Activated naive CD8-positive, alpha-beta T cell treated with anti-CD3 and anti-CD28 coated beads for 36 hours (primary cell): ENCODE results near the gene KCNMA1. TPM values are rescaled to one million over a fixed set of nuclear protein-coding genes. Genes with fewer than 3 reads are reported as not detected.

ENCODE experiments used
- DNase-seq: peaks from one replicate; pipeline ENCODE4 v3.0.0; 2021
- H3K27ac Mint-ChIP-seq: one replicate; pipeline ENCODE4 v1.8.0; 2022; ENCODE audit warnings: mild to moderate bottlenecking, moderate library complexity, mixed read lengths
- H3K27me3 Mint-ChIP-seq: one replicate; pipeline ENCODE4 v1.8.0; 2022; ENCODE audit warnings: mild to moderate bottlenecking, mixed read lengths
- H3K36me3 Mint-ChIP-seq: one replicate; pipeline ENCODE4 v1.8.0; 2021; ENCODE audit warnings: mild to moderate bottlenecking, mixed read lengths
- H3K4me1 Mint-ChIP-seq: one replicate; pipeline ENCODE4 v1.8.0; 2021; ENCODE audit warnings: mixed read lengths
- H3K4me3 Mint-ChIP-seq: one replicate; pipeline ENCODE4 v1.8.0; 2022; ENCODE audit warnings: mild to moderate bottlenecking, moderate library complexity, mixed read lengths
- H3K9me3 Mint-ChIP-seq: one replicate; pipeline ENCODE4 v1.8.0; 2022; ENCODE audit warnings: mixed read lengths
- total RNA-seq, 2 experiments: library from RNA; stranded (reverse); gene quantifications; one replicate each; pipeline ENCODE4 v1.2.3, GENCODE V29; 2021

KCNMA1 gene
- total RNA-seq, 2 experiments from 2014 or later: not detected

- Mint-ChIP-seq H3K4me3 (no peak overlapping the region), H3K27ac (no peak overlapping the region), H3K9me3 (peaks cover 3% of the 10 kb centered on the region), H3K27me3 (peaks cover 3% of the 10 kb centered on the region), H3K4me1 (peaks cover 14% of the 10 kb centered on the region), H3K36me3 (no peaks in the 10 kb centered on the region)
- DNase-seq: no peak
These were observed 385.0 kb downstream of the KCNMA1 start for GRCh38 chr10:77252380-77253146.

GRCh38 chr10:77251297-77252013, 386.2 kb downstream of the KCNMA1 start:
- H3K27ac Mint-ChIP-seq: no peak overlapping the region
- peaks cover 3% of the 10 kb centered on the region for H3K27me3 Mint-ChIP-seq
- H3K4me1 Mint-ChIP-seq: peaks cover 14% of the 10 kb centered on the region
- no peaks in the 10 kb centered on the region for H3K9me3 Mint-ChIP-seq
- no peak overlapping the region for H3K4me3 Mint-ChIP-seq
- DNase-seq: peak; percentile 25
- H3K36me3 Mint-ChIP-seq: no peaks in the 10 kb centered on the region

DNA sequence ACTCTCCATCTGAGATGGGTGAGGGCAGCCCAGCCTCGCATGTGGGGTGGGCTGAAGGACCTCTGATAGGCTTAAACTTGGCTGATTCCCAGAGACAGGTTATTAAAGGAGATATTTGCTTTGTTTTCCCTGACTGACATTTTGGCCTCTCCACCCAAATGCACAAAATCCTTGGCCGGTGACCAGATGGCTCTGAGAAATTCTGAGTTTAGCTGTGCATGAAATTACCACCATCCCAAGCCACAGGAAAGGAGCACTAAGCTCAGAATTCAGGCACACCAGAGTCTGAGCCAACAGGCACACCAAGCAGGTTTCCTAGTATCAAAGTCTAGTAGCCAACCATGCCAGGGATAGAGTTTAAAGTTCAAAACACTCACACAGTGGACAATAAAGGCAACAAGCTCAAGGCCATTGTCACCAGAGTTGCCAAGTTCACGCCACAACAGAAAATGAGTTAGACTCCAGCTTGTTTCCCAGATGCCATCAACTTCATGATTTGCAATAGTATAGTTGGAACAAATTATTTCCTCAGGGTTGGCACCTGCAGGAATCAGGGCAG, 387.6 kb downstream of the KCNMA1 start:
- no peak overlapping the region for H3K4me3 Mint-ChIP-seq
- H3K9me3 Mint-ChIP-seq: no peaks in the 10 kb centered on the region
- peaks cover 3% of the 10 kb centered on the region for H3K27me3 Mint-ChIP-seq
- H3K4me1 Mint-ChIP-seq: peaks cover 15% of the 10 kb centered on the region
- no peak for DNase-seq
- no peaks in the 10 kb centered on the region for H3K36me3 Mint-ChIP-seq
- no peak overlapping the region for H3K27ac Mint-ChIP-seq

- no peak overlapping the region for H3K27ac Mint-ChIP-seq
- DNase-seq: no peak
- H3K27me3 Mint-ChIP-seq: peaks cover 3% of the 10 kb centered on the region
- H3K36me3 Mint-ChIP-seq: no peaks in the 10 kb centered on the region
- peaks cover 12% of the 10 kb centered on the region for H3K4me1 Mint-ChIP-seq
- H3K9me3 Mint-ChIP-seq: no peaks in the 10 kb centered on the region
- no peak overlapping the region for H3K4me3 Mint-ChIP-seq
These were observed 389.4 kb downstream of the KCNMA1 start for GRCh38 chr10:77248104-77248790.

GRCh38 chr10:77247031-77247990, 390.3 kb downstream of the KCNMA1 start:
- Mint-ChIP-seq H3K9me3 (no peaks in the 10 kb centered on the region), H3K27me3 (peaks cover 3% of the 10 kb centered on the region), H3K4me1 (peaks cover 9% of the 10 kb centered on the region), H3K27ac (no peak overlapping the region), H3K4me3 (no peak overlapping the region), H3K36me3 (no peaks in the 10 kb centered on the region)
- DNase-seq: no peak

DNA sequence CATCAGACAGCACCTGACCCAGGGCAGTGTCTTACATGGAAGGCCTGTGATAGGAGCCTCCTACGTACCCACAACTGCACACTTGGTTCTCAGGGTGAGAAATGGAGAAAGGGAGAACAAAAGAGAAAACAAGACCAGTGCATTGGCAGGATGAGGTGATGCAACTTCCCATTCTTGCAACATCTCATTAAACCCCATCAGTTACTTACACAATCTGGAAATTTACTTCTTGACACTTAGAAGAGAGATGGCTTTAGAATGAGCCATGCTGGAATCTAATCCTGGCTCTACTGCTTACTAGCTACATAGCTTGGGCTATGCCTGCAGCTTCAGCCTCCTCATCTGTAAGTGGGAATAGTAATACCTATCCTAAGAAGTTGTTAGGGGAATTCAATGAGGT, 391.7 kb downstream of the KCNMA1 start:
- Mint-ChIP-seq H3K4me3 (no peak overlapping the region), H3K27me3 (peaks cover 3% of the 10 kb centered on the region), H3K9me3 (no peaks in the 10 kb centered on the region), H3K27ac (no peak overlapping the region), H3K4me1 (peaks cover 8% of the 10 kb centered on the region), H3K36me3 (no peaks in the 10 kb centered on the region)
- DNase-seq: no peak

DNA sequence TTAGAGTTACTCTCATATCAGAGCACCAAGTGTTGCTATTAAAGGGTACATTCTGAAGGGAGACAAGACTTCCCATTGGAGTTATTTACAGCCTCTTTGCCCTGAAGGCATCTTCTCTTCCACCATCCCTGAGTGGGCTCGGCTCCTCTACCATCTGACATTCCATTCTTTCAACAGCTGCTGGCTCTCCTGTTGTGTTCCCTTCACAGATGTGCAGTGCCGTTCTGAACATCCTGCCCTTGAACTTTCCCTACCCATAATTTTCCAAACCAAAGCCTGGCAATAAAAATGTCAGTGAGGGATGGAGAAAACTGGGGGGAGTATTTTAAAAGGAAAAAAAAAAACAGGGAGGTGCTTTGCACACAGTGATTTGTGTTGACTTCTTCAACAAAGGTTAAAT, 392.9 kb downstream of the KCNMA1 start:
- Mint-ChIP-seq H3K4me1 (peaks cover 8% of the 10 kb centered on the region), H3K4me3 (no peak overlapping the region), H3K27ac (no peak overlapping the region), H3K36me3 (no peaks in the 10 kb centered on the region), H3K27me3 (peaks cover 3% of the 10 kb centered on the region), H3K9me3 (no peaks in the 10 kb centered on the region)
- DNase-seq: no peak

- Mint-ChIP-seq H3K4me1 (peaks cover 8% of the 10 kb centered on the region), H3K9me3 (no peaks in the 10 kb centered on the region), H3K36me3 (no peaks in the 10 kb centered on the region), H3K4me3 (no peak overlapping the region), H3K27me3 (peaks cover 3% of the 10 kb centered on the region), H3K27ac (no peak overlapping the region)
- DNase-seq: no peak
These were observed 393.3 kb downstream of the KCNMA1 start for GRCh38 chr10:77244286-77244685.

DNA sequence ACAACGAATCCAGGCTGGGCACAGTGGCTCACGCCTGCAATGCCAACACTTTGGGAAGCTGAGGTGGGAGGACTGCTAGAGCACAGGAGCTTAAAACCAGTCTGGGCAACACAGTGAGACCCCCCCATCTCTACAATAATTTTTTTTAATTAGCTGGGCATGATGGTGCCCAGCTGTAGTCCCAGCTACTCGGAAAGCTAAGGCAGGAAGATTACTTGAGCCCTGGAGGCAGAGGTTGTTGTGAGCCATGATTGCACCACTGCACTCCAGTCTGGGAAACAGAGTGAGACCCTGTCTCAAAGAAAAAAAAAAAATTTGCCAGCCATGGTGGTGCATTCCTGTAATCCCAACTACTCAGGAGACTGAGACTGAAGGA, 396.3 kb downstream of the KCNMA1 start:
- no peak for DNase-seq
- peaks cover 10% of the 10 kb centered on the region for H3K4me1 Mint-ChIP-seq
- no peaks in the 10 kb centered on the region for H3K27me3 Mint-ChIP-seq
- no peaks in the 10 kb centered on the region for H3K9me3 Mint-ChIP-seq
- no peaks in the 10 kb centered on the region for H3K36me3 Mint-ChIP-seq
- no peak overlapping the region for H3K27ac Mint-ChIP-seq
- H3K4me3 Mint-ChIP-seq: no peak overlapping the region

GRCh38 chr10:77240706-77241349, 396.8 kb downstream of the KCNMA1 start:
- Mint-ChIP-seq H3K27me3 (no peaks in the 10 kb centered on the region), H3K36me3 (no peaks in the 10 kb centered on the region), H3K4me1 (peaks cover 9% of the 10 kb centered on the region), H3K9me3 (no peaks in the 10 kb centered on the region), H3K27ac (no peak overlapping the region), H3K4me3 (no peak overlapping the region)
- no peak for DNase-seq

DNA sequence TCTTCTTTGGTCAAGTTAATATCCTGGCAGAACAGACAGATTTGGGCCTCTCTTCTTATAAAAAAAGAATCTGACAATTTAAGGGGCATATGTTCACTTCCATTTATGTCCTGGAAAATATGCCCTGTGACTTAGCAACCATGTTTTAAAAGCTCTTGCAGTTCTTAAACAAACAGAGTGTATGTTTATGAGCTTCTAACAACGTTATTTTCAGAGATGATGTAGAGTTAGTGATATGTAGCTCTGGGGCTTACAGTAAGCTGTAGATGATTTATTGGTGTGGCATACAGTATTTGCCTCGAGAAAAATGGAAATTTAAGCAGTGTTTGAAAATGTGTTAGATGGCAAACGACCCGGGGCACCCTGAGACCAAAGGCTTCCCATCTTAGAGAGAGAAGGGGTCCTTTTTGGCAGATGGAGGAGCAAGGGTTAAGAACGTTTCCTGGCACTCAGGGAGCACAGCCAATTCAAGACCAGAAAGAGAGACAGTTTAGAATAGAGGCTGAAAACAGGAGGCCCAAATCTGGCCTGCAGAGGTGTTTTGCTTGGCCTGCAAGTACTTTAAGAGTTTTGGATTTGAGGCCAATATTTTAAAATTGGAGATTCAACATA, 397.5 kb downstream of the KCNMA1 start:
- Mint-ChIP-seq H3K36me3 (no peaks in the 10 kb centered on the region), H3K4me3 (no peak overlapping the region), H3K27ac (no peak overlapping the region), H3K9me3 (no peaks in the 10 kb centered on the region), H3K27me3 (no peaks in the 10 kb centered on the region), H3K4me1 (peaks cover 8% of the 10 kb centered on the region)
- no peak for DNase-seq

DNA sequence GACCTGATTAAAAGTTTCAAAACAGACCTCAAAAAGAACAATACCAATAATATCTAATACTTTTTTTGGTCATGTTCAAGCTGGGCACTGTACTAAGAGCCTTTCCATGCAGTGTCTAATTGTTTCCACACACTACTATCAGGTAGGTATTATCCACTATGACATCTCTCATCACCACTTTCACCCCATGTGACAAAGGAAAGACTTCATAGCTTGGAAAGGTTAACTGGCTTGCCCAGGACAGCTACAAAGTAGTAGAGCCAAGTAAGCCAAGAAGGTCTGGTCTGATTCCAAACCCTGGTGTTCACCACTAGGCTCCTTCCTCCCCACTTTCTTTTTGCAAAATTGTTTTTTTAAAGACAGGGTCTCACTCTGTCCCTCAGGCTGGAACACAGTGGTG, 400.5 kb downstream of the KCNMA1 start:
- no peak overlapping the region for H3K4me3 Mint-ChIP-seq
- no peaks in the 10 kb centered on the region for H3K9me3 Mint-ChIP-seq

GRCh38 chr10:77236700-77237099, 400.9 kb downstream of the KCNMA1 start:
- Mint-ChIP-seq H3K27ac (no peak overlapping the region), H3K27me3 (peaks cover 4% of the 10 kb centered on the region), H3K4me1 (peaks cover 2% of the 10 kb centered on the region), H3K9me3 (no peaks in the 10 kb centered on the region), H3K36me3 (no peaks in the 10 kb centered on the region), H3K4me3 (no peak overlapping the region)
- DNase-seq: no peak

More for the DNA sequence above, 400.5 kb downstream of the KCNMA1 start:
- no peaks in the 10 kb centered on the region for H3K36me3 Mint-ChIP-seq
- H3K27me3 Mint-ChIP-seq: peaks cover 4% of the 10 kb centered on the region
- H3K4me1 Mint-ChIP-seq: peaks cover 2% of the 10 kb centered on the region
- H3K27ac Mint-ChIP-seq: no peak overlapping the region
- no peak for DNase-seq
